ENCODE measurements around the gene MYH11.

The MYH11 gene

DNA sequence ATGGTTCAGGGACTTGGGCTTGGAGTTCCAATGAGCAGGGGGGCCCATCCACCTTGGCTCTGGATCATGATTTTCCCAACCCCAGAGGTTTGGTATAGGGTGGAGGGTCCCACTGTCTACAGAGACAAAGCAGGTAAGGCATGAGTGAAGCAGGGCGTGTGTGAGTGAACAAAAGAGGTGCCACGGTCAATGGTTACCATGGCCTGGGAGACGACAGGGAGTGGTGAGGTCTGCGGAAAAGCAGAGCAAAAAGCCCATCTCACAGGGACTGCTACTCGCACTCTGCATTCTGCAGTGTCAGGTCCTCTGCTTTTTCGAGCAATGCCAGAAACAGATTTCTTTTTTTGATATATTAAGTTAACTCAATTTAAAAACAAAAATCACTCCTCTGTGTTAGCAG is 24.6 kb downstream of the MYH11 start:
- Histone ChIP-seq H3K36me3 (ENCODE audit: insufficient read depth, low read length) (no peaks in the 10 kb centered on the region), H3K9me3 (ENCODE audit: low read depth, low read length) (no peaks in the 10 kb centered on the region), H3K9ac (ENCODE audit: insufficient read length) (no peak overlapping the region), H3K27ac (no peak overlapping the region), H3K4me3 (no peak overlapping the region)
- TF ChIP-seq FOXP2 (optimal IDR thresholded peaks at IDR 0.05; ENCODE audit: control extremely low read depth, extremely low read length, insufficient read depth): no peak
- TF ChIP-seq EZH2 (IDR thresholded peaks at IDR 0.05): no peak
- no peak for TF ChIP-seq POLR2AphosphoS5 (IDR thresholded peaks at IDR 0.05; ENCODE audit: borderline replicate concordance, low read depth, low read length)
- no peak for DNase-seq (ENCODE audit: low read depth, low spot score)

DNA sequence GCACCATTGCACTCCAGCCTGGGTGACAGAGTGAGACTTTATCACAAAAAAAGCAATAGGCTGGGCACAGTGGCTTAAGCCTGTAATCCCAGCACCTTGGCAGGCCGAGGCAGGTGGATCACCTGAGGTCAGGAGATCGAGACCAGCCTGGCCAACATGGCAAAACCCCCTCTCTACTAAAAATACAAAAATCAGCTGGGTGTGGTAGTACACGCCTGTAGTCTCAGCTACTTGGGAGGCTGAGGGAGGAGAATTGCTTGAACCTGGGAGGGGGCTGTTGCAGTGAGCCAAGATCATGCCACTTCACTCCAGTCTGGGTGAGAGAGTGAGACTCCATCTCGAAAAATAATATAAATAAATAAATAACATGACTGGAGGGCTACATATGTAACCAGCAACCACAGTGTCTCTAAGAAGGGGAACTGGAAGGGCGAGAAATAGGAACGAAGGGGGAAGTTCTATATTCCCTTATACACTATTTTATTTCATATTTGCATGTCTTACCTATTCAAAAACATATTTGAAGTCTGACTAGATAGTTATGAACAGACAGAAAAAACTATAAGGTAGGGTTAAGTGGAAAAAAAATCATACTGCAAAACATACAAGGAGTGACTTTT is 25.9 kb downstream of the MYH11 start:
- no peaks in the 10 kb centered on the region for H3K36me3 ChIP-seq (ENCODE audit: insufficient read depth, low read length)
- no peak for DNase-seq (ENCODE audit: low read depth, low spot score)
- no peak overlapping the region for H3K27ac ChIP-seq
- H3K4me3 ChIP-seq: no peak overlapping the region
- TF ChIP-seq POLR2AphosphoS5 (IDR thresholded peaks at IDR 0.05; ENCODE audit: borderline replicate concordance, low read depth, low read length) (no peak), EZH2 (IDR thresholded peaks at IDR 0.05) (no peak), FOXP2 (optimal IDR thresholded peaks at IDR 0.05; ENCODE audit: control extremely low read depth, extremely low read length, insufficient read depth) (no peak)
- no peak overlapping the region for H3K9ac ChIP-seq (ENCODE audit: insufficient read length)
- H3K9me3 ChIP-seq (ENCODE audit: low read depth, low read length): no peaks in the 10 kb centered on the region

DNA sequence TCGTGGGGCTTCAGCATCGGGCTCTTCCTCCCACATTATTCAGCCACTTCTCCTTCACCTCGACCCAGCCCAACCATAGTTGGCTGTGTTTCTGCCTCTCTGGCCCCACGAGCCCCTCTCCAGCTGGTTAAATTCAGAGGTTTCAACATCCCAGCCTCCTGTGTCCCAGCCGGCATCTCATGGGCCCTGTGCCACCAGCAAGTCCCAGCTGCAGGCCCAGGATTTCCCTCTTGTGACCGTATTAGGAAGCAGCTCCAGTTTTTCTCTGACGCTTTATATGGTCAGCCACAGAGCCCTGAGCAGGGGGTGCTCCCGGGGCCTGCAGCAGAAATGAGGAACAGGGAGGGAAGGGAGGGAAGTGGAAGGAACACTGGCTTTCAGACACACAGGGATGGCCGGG is 27.4 kb downstream of the MYH11 start:
- no peak for DNase-seq (ENCODE audit: low read depth, low spot score)
- Histone ChIP-seq H3K36me3 (ENCODE audit: insufficient read depth, low read length) (no peaks in the 10 kb centered on the region), H3K4me3 (no peak overlapping the region), H3K9ac (ENCODE audit: insufficient read length) (no peak overlapping the region), H3K27ac (no peak overlapping the region), H3K9me3 (ENCODE audit: low read depth, low read length) (no peaks in the 10 kb centered on the region)
- TF ChIP-seq POLR2AphosphoS5 (IDR thresholded peaks at IDR 0.05; ENCODE audit: borderline replicate concordance, low read depth, low read length) (no peak), FOXP2 (optimal IDR thresholded peaks at IDR 0.05; ENCODE audit: control extremely low read depth, extremely low read length, insufficient read depth) (no peak), EZH2 (IDR thresholded peaks at IDR 0.05) (no peak)

DNA sequence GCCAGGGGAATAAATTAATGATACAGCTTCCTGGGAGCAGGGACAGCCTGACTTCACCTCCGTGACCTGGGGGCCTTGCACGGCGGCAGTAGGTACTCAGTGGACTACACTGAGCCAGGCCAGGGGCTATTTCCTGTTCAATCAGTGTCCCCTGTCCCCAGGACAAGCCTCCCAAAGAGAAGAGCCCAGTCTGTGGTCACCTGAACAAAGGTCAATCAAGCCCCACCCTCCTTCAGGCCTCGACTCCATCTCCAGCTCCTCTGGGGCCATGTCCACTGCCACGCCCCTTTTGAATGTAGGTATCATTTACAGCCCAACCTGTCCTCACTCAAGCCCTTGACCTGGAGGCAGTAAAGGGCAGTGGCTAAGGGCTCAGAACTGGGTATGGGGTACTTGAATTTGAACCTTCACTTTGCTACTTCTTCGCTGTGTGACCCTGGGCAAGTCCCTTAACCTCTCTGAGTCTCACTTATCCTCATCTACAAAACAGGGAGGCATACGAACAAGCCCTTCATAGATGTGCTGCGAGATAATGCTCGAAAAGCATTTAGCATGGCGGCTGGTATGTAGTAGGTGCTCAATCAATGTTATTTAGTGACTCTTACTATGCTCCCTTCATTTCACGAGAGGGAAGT is 29.0 kb downstream of the MYH11 start:
- H3K36me3 ChIP-seq (ENCODE audit: insufficient read depth, low read length): no peaks in the 10 kb centered on the region
- TF ChIP-seq FOXP2 (optimal IDR thresholded peaks at IDR 0.05; ENCODE audit: control extremely low read depth, extremely low read length, insufficient read depth) (no peak), POLR2AphosphoS5 (IDR thresholded peaks at IDR 0.05; ENCODE audit: borderline replicate concordance, low read depth, low read length) (no peak), EZH2 (IDR thresholded peaks at IDR 0.05) (no peak)
- H3K9me3 ChIP-seq (ENCODE audit: low read depth, low read length): no peaks in the 10 kb centered on the region
- H3K9ac ChIP-seq (ENCODE audit: insufficient read length): no peak overlapping the region
- H3K4me3 ChIP-seq: no peak overlapping the region
- no peak overlapping the region for H3K27ac ChIP-seq
- DNase-seq (ENCODE audit: low read depth, low spot score): no peak

DNA sequence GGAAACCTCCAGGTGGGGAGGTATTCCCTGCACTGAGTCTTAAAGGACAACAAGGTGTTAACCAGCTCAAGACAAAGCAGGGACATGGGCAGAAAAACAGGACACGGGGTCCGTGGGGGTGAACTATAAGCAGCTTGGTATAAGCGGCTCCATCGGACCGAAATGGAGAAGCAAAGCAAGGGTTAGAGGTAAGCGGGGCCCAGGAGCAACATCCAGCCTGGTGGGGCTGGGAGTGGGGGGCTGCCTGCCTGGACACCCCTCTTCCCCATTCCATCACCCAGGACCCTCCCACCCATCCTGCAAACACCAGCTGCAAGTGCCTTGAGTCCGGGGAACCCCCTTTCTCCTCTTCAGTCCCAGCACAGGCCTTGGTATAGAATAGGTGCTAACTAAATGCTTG is 29.5 kb downstream of the MYH11 start:
- DNase-seq (ENCODE audit: low read depth, low spot score): no peak
- Histone ChIP-seq H3K36me3 (ENCODE audit: insufficient read depth, low read length) (no peaks in the 10 kb centered on the region), H3K9me3 (ENCODE audit: low read depth, low read length) (no peaks in the 10 kb centered on the region), H3K27ac (no peak overlapping the region), H3K9ac (ENCODE audit: insufficient read length) (no peak overlapping the region), H3K4me3 (no peak overlapping the region)
- TF ChIP-seq POLR2AphosphoS5 (IDR thresholded peaks at IDR 0.05; ENCODE audit: borderline replicate concordance, low read depth, low read length): no peak
- no peak for TF ChIP-seq FOXP2 (optimal IDR thresholded peaks at IDR 0.05; ENCODE audit: control extremely low read depth, extremely low read length, insufficient read depth)
- TF ChIP-seq EZH2 (IDR thresholded peaks at IDR 0.05): no peak

DNA sequence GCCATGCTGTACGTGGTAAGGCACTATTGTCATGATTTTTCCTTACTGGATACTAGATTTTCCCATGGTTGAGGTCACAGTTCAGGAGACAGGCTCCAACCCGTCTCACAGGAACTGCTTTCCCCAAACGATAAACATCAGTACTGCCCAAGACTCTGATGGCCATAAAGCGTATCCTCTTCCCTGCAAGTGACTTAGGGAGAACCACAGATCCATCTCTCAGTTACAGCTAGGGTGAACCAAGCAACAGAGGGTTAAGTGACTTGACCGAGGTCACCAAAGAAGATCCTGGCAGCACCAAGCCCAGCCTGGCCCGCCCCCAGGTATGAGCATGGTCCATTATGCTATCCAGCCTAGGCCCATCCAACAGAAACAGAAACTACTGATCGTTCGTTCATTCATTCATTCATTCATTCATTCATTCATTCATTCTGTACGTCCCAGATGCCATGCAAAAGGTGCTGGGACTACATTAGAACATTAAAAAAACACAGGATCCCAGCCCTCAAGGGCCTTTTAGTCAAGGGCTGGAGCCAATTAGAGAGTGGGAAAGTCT is 31.0 kb downstream of the MYH11 start:
- H3K27ac ChIP-seq: no peak overlapping the region
- no peak overlapping the region for H3K9ac ChIP-seq (ENCODE audit: insufficient read length)
- no peaks in the 10 kb centered on the region for H3K36me3 ChIP-seq (ENCODE audit: insufficient read depth, low read length)
- no peaks in the 10 kb centered on the region for H3K9me3 ChIP-seq (ENCODE audit: low read depth, low read length)
- DNase-seq (ENCODE audit: low read depth, low spot score): no peak
- TF ChIP-seq FOXP2 (optimal IDR thresholded peaks at IDR 0.05; ENCODE audit: control extremely low read depth, extremely low read length, insufficient read depth) (no peak), POLR2AphosphoS5 (IDR thresholded peaks at IDR 0.05; ENCODE audit: borderline replicate concordance, low read depth, low read length) (no peak), EZH2 (IDR thresholded peaks at IDR 0.05) (no peak)
- H3K4me3 ChIP-seq: no peak overlapping the region

DNA sequence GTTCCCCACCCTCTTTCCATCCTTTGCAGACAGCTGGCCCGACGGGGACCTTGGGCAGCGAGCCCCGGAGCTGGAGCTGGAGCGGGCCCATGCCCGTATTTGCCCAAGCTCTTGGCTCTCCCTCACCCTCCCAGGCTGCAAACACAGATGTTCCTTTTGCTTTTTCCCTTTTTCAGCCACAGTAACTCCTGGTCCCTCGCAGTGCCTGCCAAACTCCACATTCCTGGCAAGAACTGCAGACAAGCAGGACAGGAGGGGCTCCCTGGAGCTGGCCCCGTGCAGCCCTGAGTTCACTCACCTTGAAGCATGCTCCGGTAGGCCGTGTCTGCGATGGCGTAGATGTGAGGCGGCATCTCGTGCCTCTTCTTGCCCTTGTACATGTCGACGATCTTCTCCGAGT is 33.9 kb downstream of the MYH11 start:
- DNase-seq (ENCODE audit: low read depth, low spot score): no peak

DNA sequence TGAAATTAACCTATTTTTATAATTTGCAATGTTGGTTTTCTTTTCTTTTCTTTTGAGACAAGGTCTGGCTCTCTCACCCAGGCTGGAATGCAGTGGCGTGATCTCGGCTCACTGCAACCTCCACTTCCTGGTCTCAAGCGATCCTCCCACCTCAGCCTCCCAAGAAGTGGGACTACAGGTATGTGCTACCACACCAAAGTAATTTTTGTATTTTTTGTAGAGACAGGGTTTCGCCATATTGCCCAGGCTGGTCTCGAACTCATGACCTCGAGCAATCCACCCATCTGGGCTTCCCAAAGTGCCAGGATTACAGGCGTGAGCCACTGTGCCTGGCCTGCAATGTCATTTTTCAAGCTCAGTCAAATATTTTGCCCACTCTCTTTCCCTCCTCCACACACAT is 36.0 kb downstream of the MYH11 start:
- H3K27ac ChIP-seq: no peak overlapping the region
- DNase-seq (ENCODE audit: low read depth, low spot score): no peak
- no peaks in the 10 kb centered on the region for H3K36me3 ChIP-seq (ENCODE audit: insufficient read depth, low read length)
- no peak overlapping the region for H3K4me3 ChIP-seq
- no peak overlapping the region for H3K9ac ChIP-seq (ENCODE audit: insufficient read length)
- no peak for TF ChIP-seq FOXP2 (optimal IDR thresholded peaks at IDR 0.05; ENCODE audit: control extremely low read depth, extremely low read length, insufficient read depth)
- TF ChIP-seq EZH2 (IDR thresholded peaks at IDR 0.05): no peak
- no peak for TF ChIP-seq POLR2AphosphoS5 (IDR thresholded peaks at IDR 0.05; ENCODE audit: borderline replicate concordance, low read depth, low read length)
- H3K9me3 ChIP-seq (ENCODE audit: low read depth, low read length): no peaks in the 10 kb centered on the region

More for the DNA sequence above, 33.9 kb downstream of the MYH11 start:
- H3K36me3 ChIP-seq (ENCODE audit: insufficient read depth, low read length): no peaks in the 10 kb centered on the region
- H3K9ac ChIP-seq (ENCODE audit: insufficient read length): no peak overlapping the region
- no peak overlapping the region for H3K4me3 ChIP-seq
- no peak overlapping the region for H3K27ac ChIP-seq
- TF ChIP-seq FOXP2 (optimal IDR thresholded peaks at IDR 0.05; ENCODE audit: control extremely low read depth, extremely low read length, insufficient read depth): no peak
- TF ChIP-seq POLR2AphosphoS5 (IDR thresholded peaks at IDR 0.05; ENCODE audit: borderline replicate concordance, low read depth, low read length): no peak
- H3K9me3 ChIP-seq (ENCODE audit: low read depth, low read length): no peaks in the 10 kb centered on the region
